Kasumi-1 (cell line): ENCODE measurements around the gene NUCB2.
"Not testable (repeated sequence)": the region's sequence is repeated elsewhere in the genome, so short reads cannot be mapped to it uniquely, and the experiment has no call there.

Experiments used
- DNase-seq, 2 experiments: peaks; one replicate each; lab custom pipeline; 2025; lab: John Stamatoyannopoulos, UW

NUCB2 gene

GRCh38 chr11:17276236-17277023 lies at the start of gene NUCB2:
TSS of gene NUCB2 (plus strand) at chr11:17276739. CDS start at chr11:17295324, 18,585 bp downstream.
- peak; percentile 95 to 96 for DNase-seq

GRCh38 chr11:17228186-17228925 lies 48.2 kb upstream of the NUCB2 start:
- DNase-seq = not testable (repeated sequence)

GRCh38 chr11:17229481-17230152 lies 46.9 kb upstream of the NUCB2 start:
- DNase-seq = no peak

GRCh38 chr11:17230867-17231851 lies 45.4 kb upstream of the NUCB2 start:
- no peak for DNase-seq

- no peak for DNase-seq
Observed at GRCh38 chr11:17233101-17233500, 43.4 kb upstream of the NUCB2 start.

- DNase-seq = no peak
Observed at GRCh38 chr11:17238377-17238776, 38.2 kb upstream of the NUCB2 start.

GRCh38 chr11:17239927-17240326 lies 36.6 kb upstream of the NUCB2 start:
- not testable (repeated sequence) for DNase-seq

- no peak for DNase-seq
Observed at GRCh38 chr11:17240780-17241179, 35.8 kb upstream of the NUCB2 start.

GRCh38 chr11:17242954-17243353 lies 33.6 kb upstream of the NUCB2 start:
- not testable (repeated sequence) for DNase-seq

GRCh38 chr11:17244046-17244445 lies 32.5 kb upstream of the NUCB2 start:
- no peak for DNase-seq

- DNase-seq = no peak
Observed at GRCh38 chr11:17250561-17251350, 25.8 kb upstream of the NUCB2 start.

- no peak for DNase-seq
Observed at GRCh38 chr11:17252704-17253103, 23.8 kb upstream of the NUCB2 start.

- no peak for DNase-seq
Observed at GRCh38 chr11:17256512-17256911, 20.0 kb upstream of the NUCB2 start.

GRCh38 chr11:17257196-17257595 lies 19.3 kb upstream of the NUCB2 start:
- no peak for DNase-seq

- no peak for DNase-seq
Observed at GRCh38 chr11:17258670-17259069, 17.9 kb upstream of the NUCB2 start.

GRCh38 chr11:17259519-17259918 lies 17.0 kb upstream of the NUCB2 start:
- no peak for DNase-seq

- no peak for DNase-seq
Observed at GRCh38 chr11:17260020-17260419, 16.5 kb upstream of the NUCB2 start.

- DNase-seq = no peak
Observed at GRCh38 chr11:17263769-17264168, 12.8 kb upstream of the NUCB2 start.

GRCh38 chr11:17266781-17267180 lies 9.8 kb upstream of the NUCB2 start:
- DNase-seq = no peak

- DNase-seq = peak in 1 of 2 experiments; percentile 12
Observed at GRCh38 chr11:17267576-17267975, 9.0 kb upstream of the NUCB2 start.

GRCh38 chr11:17268500-17268899 lies 8.0 kb upstream of the NUCB2 start:
- DNase-seq = not testable (repeated sequence)
